ENCODE data around the gene KIRREL3. TPM values are rescaled to one million over a fixed set of nuclear protein-coding genes. Genes with fewer than 3 reads are reported as not detected.

The KIRREL3 gene
- total and polyA plus RNA-seq, 2 of the 8 experiments (the other 6 are each of a cell fraction or from before 2014, with no cell fraction given), result 0.29 to 0.32 TPM

DNA sequence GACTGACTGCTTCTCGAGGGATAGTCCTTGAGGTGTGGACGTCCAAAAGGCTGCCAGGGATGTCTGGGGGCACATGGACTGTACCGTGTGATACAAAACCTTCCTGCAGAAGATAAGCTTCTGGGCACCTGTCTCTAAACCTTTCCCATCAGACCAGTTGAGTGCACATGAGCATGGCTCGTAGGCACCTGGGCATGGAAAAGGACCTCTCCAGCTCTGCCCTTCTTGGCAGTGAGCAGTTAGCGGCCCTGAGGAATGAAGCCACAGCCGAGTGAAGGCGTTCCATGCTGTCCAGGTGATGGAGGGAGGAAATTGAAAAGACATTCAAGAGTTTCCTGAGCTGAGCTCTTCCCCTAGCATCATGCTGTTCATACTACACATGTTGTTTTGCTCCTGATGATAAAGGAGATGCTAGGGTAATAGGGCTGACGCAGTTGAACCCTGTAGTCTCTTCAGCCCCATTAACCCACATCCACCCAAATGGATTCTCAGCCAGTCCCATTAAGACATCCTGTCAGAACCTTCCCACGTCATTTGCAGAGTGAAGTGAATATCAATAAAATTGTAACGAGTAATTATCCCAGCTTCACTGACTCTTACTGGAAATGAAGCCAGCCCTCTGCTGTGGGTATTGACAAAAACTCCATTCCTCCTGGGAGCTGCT, 138.6 kb downstream of the KIRREL3 start:
- no peak overlapping the region for H3K4me3 ChIP-seq (ENCODE audit: extremely low read depth in 1 of 4, insufficient read depth in 2 of 4, low read depth in 3 of 4, low read length in 4 of 4)
- no peak overlapping the region for H2BK15ac ChIP-seq (ENCODE audit: low read length)
- H3K4me2 ChIP-seq (ENCODE audit: insufficient read depth in 1 of 2, low read depth in 2 of 2, low read length in 2 of 2), result no peak overlapping the region
- no peak overlapping the region for H3K4ac ChIP-seq (replicated peaks; ENCODE audit: insufficient read length, low read depth, low read length)
- H2BK120ac ChIP-seq (replicated peaks; ENCODE audit: low read depth, low read length), result no peak overlapping the region
- no peak overlapping the region for H3K27ac ChIP-seq (ENCODE audit: low read depth, low read length)
- H3K36me3 ChIP-seq (ENCODE audit: control insufficient read depth in 2 of 4, insufficient read depth in 4 of 4, low read length in 3 of 4), result no peaks in the 10 kb centered on the region
- no peak for DNase-seq (ENCODE audit: low read depth in 1 of 2, low spot score in 2 of 2)
- no peak overlapping the region for H3K56ac ChIP-seq (replicated peaks; ENCODE audit: insufficient read length, low read depth, low read length)
- CTCF ChIA-PET (ENCODE audit: partially characterized antibody), result interaction anchor here (0.9 to 5.0 kb wide), 17 partner anchors 10 to 324 kb away, joined by 3 to 35 read pairs (median 4); no protein-coding TSS in a partner anchor
- H3K9ac ChIP-seq (replicated peaks in 1 of 4; ENCODE audit: extremely low read depth in 1 of 4, low read depth in 3 of 4, low read length in 3 of 4), result no peak overlapping the region
- WGBS, 2 experiments (ENCODE audit: extremely low coverage in 1 of 2, insufficient coverage in 1 of 2, insufficient read length in 1 of 2, insufficient replicate concordance in 2 of 2, low coverage in 1 of 2, low lambda C conversion rate in 2 of 2, missing lambda C conversion rate in 1 of 2), result 92% methylated on average over 10 of the region's 10 CpGs; no CpG with 5 or more reads in 1 of the 2 experiments
- TF ChIP-seq SIN3A (conservative IDR thresholded peaks at IDR 0.05 in 1 of 2, IDR thresholded peaks at IDR 0.05 in 1 of 2; ENCODE audit: low read depth in 1 of 2, low read length in 2 of 2), result no peak
- no peak for TF ChIP-seq SIRT6 (IDR thresholded peaks at IDR 0.05; ENCODE audit: low read length)
- H4K8ac ChIP-seq (ENCODE audit: extremely low read depth, insufficient read depth, low read length), result no peak overlapping the region; the same call in 1 of the 2 replicates
- H3K23me2 ChIP-seq (ENCODE audit: low read depth, low read length), result peaks cover 4% of the 10 kb centered on the region; the same call in 1 of the 2 replicates
- no peaks in the 10 kb centered on the region for H3K79me1 ChIP-seq (ENCODE audit: low read depth, low read length)
- no peaks in the 10 kb centered on the region; a peak in 1 of 7 replicates for H3K27me3 ChIP-seq (replicated peaks in 1 of 4; ENCODE audit: control insufficient read depth in 3 of 4, extremely low read depth in 1 of 4, insufficient read depth in 3 of 4, low read length in 3 of 4)
- H3K9me3 ChIP-seq (ENCODE audit: insufficient read depth in 2 of 2, low read depth in 1 of 2, low read length in 1 of 2), result no peaks in the 10 kb centered on the region
- H4K5ac ChIP-seq (ENCODE audit: insufficient read length, low read depth, low read length), result no peak overlapping the region
- no peak overlapping the region for H2BK12ac ChIP-seq (ENCODE audit: low read depth, low read length)
- peaks cover 0 to 3% (median 0%) of the 10 kb centered on the region in 4 experiments; a peak in 1 of 7 replicates for H3K4me1 ChIP-seq (replicated peaks in 1 of 4; ENCODE audit: control insufficient read depth in 3 of 4, insufficient read depth in 4 of 4, low read length in 3 of 4)
- H2BK5ac ChIP-seq (ENCODE audit: low read depth, low read length), result no peak overlapping the region
- H2BK20ac ChIP-seq (ENCODE audit: low read length), result no peak overlapping the region
- H2AK5ac ChIP-seq (ENCODE audit: low read depth, low read length), result no peak overlapping the region
- H2AFZ ChIP-seq (ENCODE audit: low read length), result no peak overlapping the region
- no peak overlapping the region for H3K18ac ChIP-seq (ENCODE audit: extremely low read depth, low read length)
- peaks cover 0 to 3% of the 10 kb centered on the region in 2 experiments for H4K20me1 ChIP-seq (replicated peaks in 1 of 2; ENCODE audit: control insufficient read depth in 1 of 2, insufficient read depth in 2 of 2, low read length in 2 of 2)
- no peak overlapping the region for H4K91ac ChIP-seq (replicated peaks; ENCODE audit: insufficient read length, low read length)
- POLR2A ChIA-PET (ENCODE audit: partially characterized antibody), result no interaction called here
- no peaks in the 10 kb centered on the region for H3K79me2 ChIP-seq (ENCODE audit: control insufficient read depth in 1 of 2, insufficient read depth in 2 of 2, low read length in 2 of 2)
- no peak overlapping the region for H3K14ac ChIP-seq (ENCODE audit: insufficient read length)
- H3K23ac ChIP-seq (ENCODE audit: insufficient read length), result no peak overlapping the region
- no peak for FAIRE-seq

Data from H1 (cell line).